Stimulated activated memory B cell treated with anti-CD40 and anti-IgM and Interleukin-4, amounts not matched to agents 10 μg/mL and 1 μg/mL and 100 μg/mL, for 72 hours (primary cell): Measurements from ENCODE around the gene IGFL1.
"Not testable (repeated sequence)": the region's sequence is repeated elsewhere in the genome, so short reads cannot be mapped to it uniquely, and the experiment has no call there.

Experiments used
- ATAC-seq: fragments of 150-1000 bp; cut with Tn5 transposase; 2 replicates; pipeline ENCODE4 v1.10.0; 2021
- H3K27ac Mint-ChIP-seq: one replicate; pipeline ENCODE4 v1.8.0; 2022; ENCODE audit warnings: mild to moderate bottlenecking, mixed read lengths
- H3K27me3 Mint-ChIP-seq: one replicate; pipeline ENCODE4 v1.8.0; 2022; ENCODE audit warnings: mixed read lengths
- H3K36me3 Mint-ChIP-seq: one replicate; pipeline ENCODE4 v1.8.0; 2022; ENCODE audit warnings: mixed read lengths
- H3K4me1 Mint-ChIP-seq: one replicate; pipeline ENCODE4 v1.8.0; 2022; ENCODE audit warnings: mixed read lengths
- H3K4me3 Mint-ChIP-seq: one replicate; pipeline ENCODE4 v1.8.0; 2022; ENCODE audit warnings: mild to moderate bottlenecking, moderate library complexity, mixed read lengths
- H3K9me3 Mint-ChIP-seq: one replicate; pipeline ENCODE4 v1.8.0; 2022; ENCODE audit warnings: mixed read lengths

Gene IGFL1

DNA sequence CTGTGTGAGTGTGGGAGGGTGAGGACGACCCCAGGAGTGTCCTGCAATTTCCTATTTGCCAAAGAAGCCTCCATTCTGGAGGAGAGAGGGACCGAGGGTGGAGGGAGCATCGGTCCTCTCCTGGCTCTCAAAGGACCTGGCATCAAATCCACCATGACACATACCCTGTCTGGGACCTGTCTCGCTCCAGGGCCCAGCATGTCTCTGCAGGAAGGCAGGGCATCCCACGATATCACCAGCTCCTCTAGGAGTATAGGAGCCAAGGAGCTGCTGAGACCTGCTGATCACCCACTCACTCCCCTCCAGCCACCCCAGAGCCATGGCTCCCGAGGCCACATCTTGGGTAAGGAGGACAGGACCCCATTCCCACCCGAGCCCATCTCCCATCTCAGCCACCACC is 33.6 kb upstream of the IGFL1 start:
- H3K9me3 Mint-ChIP-seq, H3K4me1 Mint-ChIP-seq, ATAC-seq, H3K27ac Mint-ChIP-seq, H3K36me3 Mint-ChIP-seq, H3K4me3 Mint-ChIP-seq: not testable (repeated sequence)
- peaks cover 56% of the 10 kb centered on the region for H3K27me3 Mint-ChIP-seq

DNA sequence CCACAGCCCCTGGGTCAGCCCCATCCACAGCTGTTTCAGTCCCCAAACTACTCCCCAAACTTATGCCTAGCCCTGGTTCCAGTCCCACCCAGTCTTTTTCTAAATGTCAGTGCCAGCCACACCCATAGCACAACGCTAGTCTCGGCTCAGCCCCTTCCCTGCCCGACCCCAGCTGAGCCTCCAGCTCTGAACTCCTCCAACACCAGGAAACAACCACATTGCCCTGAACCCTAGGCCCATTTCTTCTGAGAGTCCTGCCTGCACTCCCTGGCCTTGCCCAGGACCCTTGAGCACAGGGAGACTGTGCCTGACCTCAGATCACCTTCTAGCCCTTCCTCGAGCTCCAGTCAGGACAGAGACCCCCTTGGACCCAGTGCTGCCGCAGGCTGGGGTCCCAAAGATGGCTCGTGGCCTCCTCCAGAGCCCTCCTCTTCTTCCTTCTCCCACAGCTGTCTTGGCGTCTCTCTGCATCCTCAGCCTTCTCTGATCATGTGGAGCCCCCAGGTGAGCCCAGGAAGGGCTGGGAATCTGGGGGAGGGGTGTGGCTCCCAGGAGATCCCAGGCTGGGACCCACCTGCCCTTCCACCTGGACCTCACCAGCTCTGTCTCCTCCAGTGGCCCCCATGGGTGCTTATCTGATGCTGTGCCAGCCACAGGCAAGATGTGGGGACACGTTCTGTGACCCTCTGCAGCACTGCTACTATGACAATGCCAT is 33.0 kb upstream of the IGFL1 start:
- H3K4me1 Mint-ChIP-seq = no peaks in the 10 kb centered on the region
- no peak overlapping the region for H3K27ac Mint-ChIP-seq
- no peaks in the 10 kb centered on the region for H3K36me3 Mint-ChIP-seq
- no peaks in the 10 kb centered on the region for H3K9me3 Mint-ChIP-seq
- peaks cover 56% of the 10 kb centered on the region for H3K27me3 Mint-ChIP-seq
- no peak for ATAC-seq
- H3K4me3 Mint-ChIP-seq = no peak overlapping the region

DNA sequence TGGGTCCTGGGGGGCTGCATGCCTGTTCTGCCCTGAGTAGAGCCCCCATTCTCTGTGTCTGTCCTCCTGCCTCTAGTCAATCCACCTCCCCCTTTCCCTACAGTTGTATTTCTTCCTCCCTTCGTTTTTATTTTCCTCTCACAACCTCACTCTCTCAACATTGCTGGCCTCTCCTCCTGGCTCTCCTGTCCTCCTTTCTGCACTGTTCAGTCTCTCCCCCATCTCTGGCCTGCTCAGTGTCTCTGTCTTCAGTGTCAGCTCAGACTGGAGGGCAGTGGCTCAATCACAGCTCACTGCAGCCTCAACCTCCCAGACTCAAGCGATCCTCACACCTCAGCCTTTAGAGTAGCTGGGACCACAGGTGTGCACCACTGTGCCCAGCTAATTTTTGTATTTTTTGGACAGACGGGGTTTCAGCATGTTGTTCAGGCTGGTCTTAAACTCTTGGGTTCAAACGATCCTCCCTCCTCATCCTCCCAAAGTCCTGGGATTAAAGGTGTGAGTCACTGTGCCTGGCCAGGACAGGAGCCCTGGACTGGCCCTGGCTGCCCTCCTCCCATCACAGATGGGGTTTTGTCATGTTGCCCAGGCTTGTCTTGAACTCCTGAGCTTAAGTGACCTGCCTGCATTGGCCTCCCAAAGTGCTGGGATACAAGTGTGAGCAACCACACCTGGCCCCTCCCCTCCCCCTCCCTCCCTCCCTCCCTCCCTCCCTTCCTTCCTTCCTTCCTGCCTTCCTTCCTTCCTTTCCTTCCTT is 32.0 kb upstream of the IGFL1 start:
- ATAC-seq = no peak
- Mint-ChIP-seq H3K36me3 (no peaks in the 10 kb centered on the region), H3K27me3 (peaks cover 57% of the 10 kb centered on the region), H3K4me1 (no peaks in the 10 kb centered on the region), H3K27ac (no peak overlapping the region), H3K9me3 (no peaks in the 10 kb centered on the region), H3K4me3 (no peak overlapping the region)

DNA sequence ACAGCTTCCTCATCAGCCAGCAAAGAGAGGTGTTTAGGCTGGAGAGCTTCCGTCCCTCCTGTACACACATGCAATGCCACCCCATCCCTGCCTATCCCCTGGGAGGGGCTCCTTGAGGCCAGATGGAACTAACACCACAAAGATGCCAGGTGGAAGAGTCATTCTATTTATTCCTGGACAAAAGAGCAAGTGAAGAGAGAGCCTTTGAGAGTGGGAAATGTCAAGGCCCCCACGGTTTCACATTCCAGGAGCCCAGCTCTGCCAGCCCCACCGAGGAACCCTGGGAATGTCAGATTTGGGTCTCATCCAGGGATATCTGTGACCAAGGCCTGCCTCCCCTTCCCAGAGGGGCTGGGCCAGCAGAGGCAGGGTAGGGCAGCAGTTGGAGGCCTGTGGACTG is 30.8 kb upstream of the IGFL1 start:
- no peaks in the 10 kb centered on the region for H3K9me3 Mint-ChIP-seq
- peaks cover 65% of the 10 kb centered on the region for H3K27me3 Mint-ChIP-seq
- no peaks in the 10 kb centered on the region for H3K36me3 Mint-ChIP-seq
- no peak overlapping the region for H3K27ac Mint-ChIP-seq
- no peak overlapping the region for H3K4me3 Mint-ChIP-seq
- H3K4me1 Mint-ChIP-seq = no peaks in the 10 kb centered on the region
- no peak for ATAC-seq

DNA sequence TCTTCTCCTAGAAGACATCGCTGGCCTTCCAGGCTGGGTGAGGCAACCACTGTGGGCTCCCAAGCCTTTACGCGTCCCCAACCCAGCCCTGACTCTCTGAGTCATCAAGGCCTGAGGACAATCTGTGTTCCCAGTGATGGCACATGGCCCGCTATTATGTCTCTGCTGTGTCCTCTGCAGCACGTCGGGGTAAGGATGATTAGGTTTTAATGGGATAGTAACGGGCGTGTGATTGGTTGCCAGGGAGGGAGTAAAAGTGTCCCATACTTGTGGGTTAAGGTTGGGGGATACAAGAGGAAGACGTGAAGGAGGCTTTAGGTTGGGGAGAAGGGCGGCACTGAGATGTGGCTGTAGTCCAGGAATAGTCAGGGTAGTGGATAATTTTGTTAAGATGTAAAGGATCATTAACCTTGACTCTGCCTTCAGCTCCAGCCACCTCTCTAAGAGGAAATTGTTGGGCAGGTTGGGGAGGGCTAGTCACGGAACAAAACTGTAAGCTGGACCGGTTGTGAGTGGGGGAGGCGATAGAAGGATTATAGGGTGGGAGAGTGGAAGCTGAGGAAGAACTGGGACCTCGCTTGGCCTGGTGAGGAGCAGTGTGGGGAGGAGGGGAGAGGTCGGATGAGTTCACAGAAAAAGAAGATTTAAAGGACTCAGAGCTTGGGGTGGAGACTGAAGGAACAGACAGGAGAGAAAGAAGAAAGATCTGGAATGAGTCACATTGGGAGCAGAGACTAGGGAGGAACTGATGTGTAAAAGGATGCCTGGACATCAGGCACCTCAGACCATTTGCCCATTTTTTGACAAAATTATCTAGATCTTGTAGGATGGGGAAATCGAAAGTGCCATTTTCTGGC is 27.9 kb upstream of the IGFL1 start:
- Mint-ChIP-seq H3K4me3 (no peak overlapping the region), H3K4me1 (no peaks in the 10 kb centered on the region), H3K27ac (no peak overlapping the region), H3K36me3 (no peaks in the 10 kb centered on the region), H3K9me3 (no peaks in the 10 kb centered on the region), H3K27me3 (peaks cover 47% of the 10 kb centered on the region)
- no peak for ATAC-seq

DNA sequence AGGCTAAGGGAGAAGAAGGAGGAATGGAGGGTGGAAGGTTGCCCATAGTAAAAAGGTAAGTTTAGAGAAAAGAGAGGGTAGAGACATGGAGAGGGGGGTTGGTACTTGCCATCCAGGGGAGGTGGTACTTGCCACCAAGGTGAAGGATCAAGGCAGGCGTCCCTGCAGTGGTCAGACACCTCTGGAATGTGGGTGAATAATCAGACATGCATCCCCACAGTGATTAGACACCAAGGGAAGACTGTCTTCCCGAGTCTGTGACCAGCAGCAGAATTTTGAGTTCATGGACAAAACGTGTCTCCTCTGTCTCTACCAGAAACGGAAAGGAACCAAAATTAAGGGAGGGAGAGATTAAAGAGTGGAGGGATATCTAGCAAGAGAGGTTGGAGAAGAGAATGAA is 27.1 kb upstream of the IGFL1 start:
- H3K9me3 Mint-ChIP-seq = no peaks in the 10 kb centered on the region
- H3K4me1 Mint-ChIP-seq = no peaks in the 10 kb centered on the region
- H3K27ac Mint-ChIP-seq = no peak overlapping the region
- no peaks in the 10 kb centered on the region for H3K36me3 Mint-ChIP-seq
- H3K4me3 Mint-ChIP-seq = no peak overlapping the region
- ATAC-seq = no peak
- H3K27me3 Mint-ChIP-seq = peaks cover 40% of the 10 kb centered on the region

DNA sequence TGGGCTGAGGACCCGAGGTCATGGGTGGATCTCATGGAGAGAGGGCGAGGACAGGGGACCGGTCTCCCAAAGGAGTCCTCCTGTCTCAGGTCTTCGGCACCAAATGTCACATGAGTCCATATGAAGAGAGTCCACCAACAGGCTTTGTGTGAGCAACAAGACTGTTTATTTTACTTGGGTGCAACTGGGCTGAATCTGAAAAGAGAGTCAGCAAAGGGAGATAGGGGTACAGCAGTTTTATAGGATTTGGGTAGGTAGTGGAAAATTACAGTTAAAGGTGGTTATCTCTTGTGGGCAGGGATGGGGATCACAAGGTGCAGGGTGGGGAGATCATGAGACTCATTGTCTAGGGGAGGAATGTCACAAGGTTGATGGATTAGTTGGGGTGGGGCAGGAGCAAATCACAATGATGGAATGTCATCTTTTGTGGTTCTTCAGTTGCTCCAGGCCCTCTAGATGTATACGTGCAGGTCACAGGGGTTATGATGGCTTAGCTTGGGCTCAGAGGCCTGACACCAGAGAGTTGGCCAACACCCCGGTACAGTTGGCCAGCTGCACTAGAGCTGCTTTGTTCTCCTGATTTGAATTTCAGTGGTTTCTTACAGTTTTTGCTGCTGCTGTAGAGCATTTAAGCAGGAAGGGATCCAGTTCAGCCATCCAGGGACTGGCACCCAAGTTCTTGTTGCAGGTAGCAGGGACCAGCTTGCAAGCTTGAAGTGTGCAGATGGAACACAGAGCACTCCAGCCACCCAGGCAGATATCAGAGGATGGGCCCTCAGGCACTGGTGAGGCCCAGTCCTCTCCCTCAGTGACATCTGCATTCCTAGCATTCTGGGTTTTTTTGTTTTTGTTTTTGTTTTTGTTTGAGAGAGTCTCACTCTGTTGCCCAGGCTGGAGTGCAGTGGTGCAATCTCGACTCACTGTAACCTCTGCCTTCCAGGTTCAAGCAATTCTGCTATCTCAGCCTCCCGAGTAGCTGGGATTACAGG is 26.4 kb upstream of the IGFL1 start:
- no peaks in the 10 kb centered on the region for H3K4me1 Mint-ChIP-seq
- no peak for ATAC-seq
- no peak overlapping the region for H3K27ac Mint-ChIP-seq
- H3K27me3 Mint-ChIP-seq = peaks cover 34% of the 10 kb centered on the region
- H3K4me3 Mint-ChIP-seq = no peak overlapping the region
- no peaks in the 10 kb centered on the region for H3K36me3 Mint-ChIP-seq
- H3K9me3 Mint-ChIP-seq = no peaks in the 10 kb centered on the region

DNA sequence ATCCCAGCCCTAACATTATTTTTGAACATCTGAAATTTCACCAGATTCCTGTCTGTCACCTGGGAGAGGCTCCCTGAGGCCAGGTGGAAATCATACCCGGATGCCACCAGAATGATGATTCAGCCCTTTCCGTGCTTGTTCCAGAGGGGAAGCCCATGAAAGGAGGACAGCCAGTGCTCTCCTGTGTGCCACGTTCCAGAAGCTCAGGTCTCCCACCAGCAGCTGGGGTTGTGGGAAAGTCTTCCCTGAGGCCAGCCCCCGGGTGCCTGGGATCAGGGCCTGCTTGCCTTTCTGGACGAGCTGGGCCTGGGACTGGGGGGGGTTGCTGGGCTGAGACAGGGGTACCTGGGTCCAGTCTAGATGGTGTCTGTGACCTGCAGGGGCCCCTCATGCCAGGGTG is 25.5 kb upstream of the IGFL1 start:
- no peaks in the 10 kb centered on the region for H3K9me3 Mint-ChIP-seq
- no peak for ATAC-seq
- H3K4me3 Mint-ChIP-seq = no peak overlapping the region

DNA sequence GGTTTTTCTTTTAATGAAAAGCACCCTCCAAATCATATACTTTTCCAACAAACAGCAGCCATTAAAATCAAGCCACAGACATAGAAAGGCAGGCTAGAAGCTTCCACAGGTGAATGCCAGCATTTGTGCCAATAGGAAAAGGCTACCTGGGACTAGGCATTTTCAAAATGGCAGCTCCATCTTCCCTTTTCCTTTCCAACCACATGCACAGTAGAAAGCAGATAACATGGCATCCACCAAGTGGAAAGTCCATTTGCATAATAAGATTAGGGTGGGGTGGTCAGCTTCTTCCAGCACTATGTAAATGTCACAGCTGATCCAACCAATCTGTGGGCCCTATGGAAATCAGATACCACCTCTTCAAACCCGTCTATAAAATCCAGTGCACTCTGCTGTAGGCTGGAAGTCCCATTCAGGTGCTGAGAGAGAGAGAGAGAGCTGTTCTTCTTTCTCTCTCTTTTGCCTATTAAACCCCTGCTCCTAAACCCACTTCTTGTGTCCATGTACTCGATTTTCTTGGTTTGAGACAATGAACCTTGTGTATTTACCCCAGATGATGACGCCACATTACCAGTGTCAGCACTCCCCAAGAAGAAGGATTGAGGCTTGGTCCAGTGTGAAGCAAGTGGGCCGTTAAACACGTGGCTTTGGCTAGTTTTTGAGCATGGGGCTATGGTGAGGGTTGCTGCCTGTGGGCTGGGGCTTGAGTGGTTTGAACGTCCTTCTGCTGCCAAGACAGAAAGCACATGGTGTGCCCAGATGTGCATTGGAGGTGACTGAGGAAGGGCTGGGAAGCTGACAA is 24.2 kb upstream of the IGFL1 start:
- ATAC-seq = no peak
- Mint-ChIP-seq H3K27ac (no peak overlapping the region), H3K9me3 (no peaks in the 10 kb centered on the region), H3K27me3 (peaks cover 48% of the 10 kb centered on the region), H3K36me3 (no peaks in the 10 kb centered on the region), H3K4me1 (no peaks in the 10 kb centered on the region), H3K4me3 (no peak overlapping the region)

More for the DNA sequence above, 25.5 kb upstream of the IGFL1 start:
- Mint-ChIP-seq H3K36me3 (no peaks in the 10 kb centered on the region), H3K4me1 (no peaks in the 10 kb centered on the region), H3K27ac (no peak overlapping the region), H3K27me3 (peaks cover 34% of the 10 kb centered on the region)

DNA sequence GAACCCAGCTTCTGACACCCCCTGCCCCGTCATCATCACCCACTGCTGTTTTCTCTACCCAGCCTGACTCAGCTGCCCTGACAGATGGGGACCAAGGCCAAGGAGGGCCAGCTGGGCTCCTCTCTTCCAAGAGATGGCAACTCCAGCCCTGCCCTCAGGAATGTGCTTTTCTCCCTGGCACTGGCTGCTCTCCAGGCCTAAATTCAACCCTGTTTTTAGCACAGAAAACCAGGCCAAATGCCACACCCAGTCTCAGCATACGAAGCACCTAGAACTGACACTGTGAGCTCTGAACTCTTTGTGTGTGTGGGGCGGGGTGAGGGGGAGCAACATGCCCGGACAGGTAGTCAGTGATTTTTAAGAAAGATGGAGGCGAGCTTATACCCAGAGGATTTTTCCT is 23.4 kb upstream of the IGFL1 start:
- Mint-ChIP-seq H3K27ac (no peak overlapping the region), H3K36me3 (no peaks in the 10 kb centered on the region), H3K4me3 (no peak overlapping the region), H3K4me1 (no peaks in the 10 kb centered on the region), H3K27me3 (peaks cover 53% of the 10 kb centered on the region), H3K9me3 (no peaks in the 10 kb centered on the region)
- no peak for ATAC-seq

DNA sequence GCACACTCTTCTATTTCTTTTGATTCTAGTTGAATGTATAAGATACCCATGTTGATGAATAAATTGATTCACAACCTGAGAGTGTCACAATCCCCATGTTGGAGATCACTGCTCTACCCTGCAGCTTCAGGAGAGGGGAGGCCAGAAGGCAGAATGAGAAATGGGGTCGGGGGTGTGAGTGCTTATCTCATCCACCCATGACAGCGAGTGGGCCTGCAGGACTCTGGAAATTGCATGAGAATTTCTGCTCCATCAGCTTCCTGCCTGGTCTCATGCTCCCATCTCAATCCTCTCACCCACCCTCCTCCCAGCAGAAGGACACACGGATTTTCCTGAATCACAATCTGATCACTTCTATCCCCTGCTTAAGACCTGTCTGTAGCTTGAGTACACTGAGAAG is 22.9 kb upstream of the IGFL1 start:
- no peaks in the 10 kb centered on the region for H3K9me3 Mint-ChIP-seq
- ATAC-seq = no peak
- H3K4me1 Mint-ChIP-seq = no peaks in the 10 kb centered on the region
- H3K27me3 Mint-ChIP-seq = peaks cover 53% of the 10 kb centered on the region
- H3K4me3 Mint-ChIP-seq = no peak overlapping the region
- H3K27ac Mint-ChIP-seq = no peak overlapping the region
- no peaks in the 10 kb centered on the region for H3K36me3 Mint-ChIP-seq

DNA sequence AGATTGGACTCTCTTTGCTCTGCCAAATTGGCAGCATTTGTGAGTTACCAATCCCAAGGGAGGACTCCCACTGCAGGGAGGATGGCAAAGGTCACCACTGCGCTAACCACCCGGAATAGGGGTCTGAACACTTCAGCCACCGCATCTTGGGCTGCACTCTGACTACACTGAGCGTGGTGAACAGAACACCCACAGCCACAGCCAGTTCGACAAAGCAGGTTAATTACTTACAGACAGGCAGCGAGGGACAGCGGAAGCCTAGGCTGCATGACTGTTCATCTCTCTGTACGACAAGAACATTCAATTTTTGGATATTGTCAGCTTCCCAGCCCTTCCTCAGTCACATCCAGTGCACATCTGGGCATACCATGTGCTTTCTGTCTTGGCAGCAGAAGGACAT is 21.7 kb upstream of the IGFL1 start:
- H3K9me3 Mint-ChIP-seq, H3K4me3 Mint-ChIP-seq, ATAC-seq, H3K4me1 Mint-ChIP-seq, H3K36me3 Mint-ChIP-seq, H3K27ac Mint-ChIP-seq: not testable (repeated sequence)
- peaks cover 53% of the 10 kb centered on the region for H3K27me3 Mint-ChIP-seq

DNA sequence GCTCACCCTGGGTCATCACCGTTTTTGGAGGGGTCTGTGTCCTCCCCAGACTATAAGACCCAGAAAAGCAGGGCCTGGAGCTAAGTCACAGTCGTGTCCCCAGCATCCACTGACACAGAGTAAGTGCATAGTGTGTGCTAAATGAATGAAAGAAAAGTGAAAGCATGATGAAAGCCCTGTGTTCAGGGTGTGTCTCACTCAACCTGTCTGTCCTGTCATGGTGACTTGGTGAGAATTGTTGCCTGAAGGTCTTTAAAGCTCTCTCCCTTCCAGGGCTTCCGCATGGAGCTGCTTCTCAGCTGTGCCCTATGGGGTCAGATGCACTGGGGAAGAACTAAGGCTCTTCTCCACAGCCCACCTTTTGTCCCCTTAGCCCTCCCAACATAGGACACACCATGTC is 20.5 kb upstream of the IGFL1 start:
- ATAC-seq = no peak
- no peak overlapping the region for H3K27ac Mint-ChIP-seq
- no peaks in the 10 kb centered on the region for H3K4me1 Mint-ChIP-seq
- H3K9me3 Mint-ChIP-seq = no peaks in the 10 kb centered on the region
- no peaks in the 10 kb centered on the region for H3K36me3 Mint-ChIP-seq
- H3K27me3 Mint-ChIP-seq = peaks cover 60% of the 10 kb centered on the region
- no peak overlapping the region for H3K4me3 Mint-ChIP-seq

DNA sequence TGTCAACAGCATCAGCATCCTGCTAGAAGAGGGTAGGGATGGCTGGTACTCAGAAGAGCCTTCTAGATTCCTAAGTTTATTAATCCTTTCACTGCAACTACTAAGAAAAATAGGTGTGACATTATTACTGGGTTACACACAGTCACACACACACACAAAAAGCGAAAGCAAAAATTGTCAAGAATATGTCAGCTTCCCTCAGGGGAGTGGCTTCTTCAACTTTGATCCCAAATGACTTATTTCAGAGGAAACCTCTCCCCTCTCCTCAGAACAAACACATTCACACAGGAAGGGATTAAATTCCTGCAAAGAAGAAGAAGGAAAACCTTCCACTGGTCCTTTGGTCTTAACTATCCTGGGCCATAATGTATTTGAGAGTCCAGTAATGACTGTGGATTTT is 20.1 kb upstream of the IGFL1 start:
- no peaks in the 10 kb centered on the region for H3K9me3 Mint-ChIP-seq
- peaks cover 64% of the 10 kb centered on the region for H3K27me3 Mint-ChIP-seq
- H3K4me1 Mint-ChIP-seq = no peaks in the 10 kb centered on the region
- no peak for ATAC-seq
- no peak overlapping the region for H3K4me3 Mint-ChIP-seq
- no peak overlapping the region for H3K27ac Mint-ChIP-seq
- no peaks in the 10 kb centered on the region for H3K36me3 Mint-ChIP-seq
